Measurements from ENCODE around the gene GNG13. TPM values are rescaled to one million over a fixed set of nuclear protein-coding genes. Genes with fewer than 3 reads are reported as not detected.

The GNG13 gene
- not detected in 2 replicates for polyA plus RNA-seq (2011; rRNA removed)
- not detected in 2 replicates for polyA plus RNA-seq (2012; cell fraction: cytosol; rRNA removed)
- not detected in 2 replicates for polyA plus RNA-seq (2012; cell fraction: nucleus; rRNA removed)
- polyA plus RNA-seq (2017; fragmentation: RNase III; extraction: RNeasy Plus Mini Kit Qiagen cat#74134 plus additional on column Dnase treatment): 0.09 TPM in 1 of 3 replicates, not detected in the others
- polyA minus RNA-seq (2011; rRNA and poly(A)+ RNA removed): not detected in 2 replicates

GRCh38 chr16:799948-800833, at the start of gene GNG13:
Gene GNG13 (minus strand): TSS chr16:800734. CDS start chr16:799077, 1,657 bp downstream.
- peak; percentile 22 to 35; a peak in 5 of 6 replicates for ATAC-seq
- WGBS (ENCODE audit: missing lambda C conversion rate): 21% methylated on average over 17 of the region's 57 CpGs
- TF ChIP-seq EP300 (IDR thresholded peaks at IDR 0.05) (no peak), JUN (IDR thresholded peaks at IDR 0.05) (0 out of 5 replicates have a peak, but pooled peaks of 1 of the 2 experiments have one; percentile 10), ZSCAN20 (CRISPR knock-in tag; IDR thresholded peaks at IDR 0.05) (no peak), NR3C1 (IDR thresholded peaks at IDR 0.05) (no peak), BCL3 (IDR thresholded peaks at IDR 0.05) (no peak), PBX3 (IDR thresholded peaks at IDR 0.05) (no peak; the same call in none of the 2 replicates)
- Histone ChIP-seq H3K4me3 (no peak within 1 kb of the TSS), H3K27ac (peak within 1 kb of the TSS in 1 of 2 experiments; percentile 42; a peak in 1 of 6 replicates), H3K4me1 (peaks cover 27% of the 10 kb centered on the region), H3K4me2 (peak within 1 kb of the TSS; percentile 73), H3K9me3 (no peaks in the 10 kb centered on the region)
- FAIRE-seq: no peak
- CTCF ChIA-PET: interaction anchor here (0.6 to 2.3 kb wide), 8 partner anchors 12 to 303 kb away, joined by 3 to 7 read pairs (median 5); partner anchors contain the start of genes CHTF18 and RPUSD1
- no peak for DNase-seq (ENCODE audit: low read depth in 1 of 2, low spot score in 1 of 2)
- POLR2A ChIA-PET: interaction anchor here (1.4 kb wide), 1 partner anchor 12 kb away, joined by 4 read pairs; the partner anchor contains the start of genes CHTF18 and RPUSD1

- H3K9me3 ChIP-seq: peaks cover 28% of the 10 kb centered on the region
- WGBS (ENCODE audit: missing lambda C conversion rate): 62% methylated on average over 38 of the region's 44 CpGs
- CTCF ChIA-PET: no interaction called here
These were observed 48.1 kb upstream of the GNG13 start for GRCh38 chr16:848510-849253.

GRCh38 chr16:847681-848445, 47.3 kb upstream of the GNG13 start:
- POLR2A ChIA-PET: interaction anchor here (0.6 kb wide), 1 partner anchor 37 kb away, joined by 5 read pairs; no protein-coding TSS in a partner anchor
- no peak for ATAC-seq
- peaks cover 28% of the 10 kb centered on the region for H3K9me3 ChIP-seq
- TF ChIP-seq SREBF2 (IDR thresholded peaks at IDR 0.05) (no peak), ATOH8 (CRISPR knock-in tag; IDR thresholded peaks at IDR 0.05; ENCODE audit: low read depth) (no peak), PBX3 (IDR thresholded peaks at IDR 0.05) (no peak), CBX2 (IDR thresholded peaks at IDR 0.05; ENCODE audit: borderline replicate concordance, low read depth) (no peak), PHF8 (IDR thresholded peaks at IDR 0.05; ENCODE audit: borderline replicate concordance, low read depth) (no peak), RAD21 (conservative IDR thresholded peaks at IDR 0.05 in 1 of 2, IDR thresholded peaks at IDR 0.05 in 1 of 2) (no peak), ZC3H11A (IDR thresholded peaks at IDR 0.05) (no peak), RCOR1 (IDR thresholded peaks at IDR 0.05; ENCODE audit: low read depth, low read length) (no peak), HEYL (CRISPR knock-in tag; IDR thresholded peaks at IDR 0.05) (no peak), HOXA7 (CRISPR knock-in tag; IDR thresholded peaks at IDR 0.05) (no peak), FOSB (CRISPR knock-in tag; IDR thresholded peaks at IDR 0.05) (no peak), KDM1A (IDR thresholded peaks at IDR 0.05; ENCODE audit: low read depth) (no peak), MYC (IDR thresholded peaks at IDR 0.05; ENCODE audit: borderline replicate concordance, low read length) (no peak)

More at GRCh38 chr16:848510-849253, 48.1 kb upstream of the GNG13 start:
- no peak overlapping the region for H3K27ac ChIP-seq
- no peak for FAIRE-seq
- no peak overlapping the region for H3K4me3 ChIP-seq
- no peaks in the 10 kb centered on the region for H3K4me1 ChIP-seq
- H3K4me2 ChIP-seq: no peak overlapping the region
- POLR2A ChIA-PET: no interaction called here
- DNase-seq (ENCODE audit: low read depth in 1 of 2, low spot score in 1 of 2): no peak
- no peak for ATAC-seq
- TF ChIP-seq USF2 (IDR thresholded peaks at IDR 0.05): peak; percentile 56
- TF ChIP-seq ESRRA (IDR thresholded peaks at IDR 0.05; ENCODE audit: borderline replicate concordance, low read length): no peak
- TF ChIP-seq NR3C1 (IDR thresholded peaks at IDR 0.05): no peak
- no peak for TF ChIP-seq JUN (IDR thresholded peaks at IDR 0.05)

More at GRCh38 chr16:847681-848445, 47.3 kb upstream of the GNG13 start:
- no peaks in the 10 kb centered on the region for H3K4me1 ChIP-seq
- DNase-seq (ENCODE audit: low read depth in 1 of 2, low spot score in 1 of 2) (no peak), FAIRE-seq (no peak)
- CTCF ChIA-PET: no interaction called here
- WGBS (ENCODE audit: missing lambda C conversion rate): 78% methylated on average over 12 of the region's 33 CpGs
- no peak overlapping the region for H3K4me2 ChIP-seq
- H3K27ac ChIP-seq: no peak overlapping the region
- no peak overlapping the region for H3K4me3 ChIP-seq
